RWPE1 (cell line): Measurements from ENCODE around the gene CHRND.

Source experiments
- CTCF ChIA-PET: fragments of 350-600 bp; sonication (Branson Sonifier 250); formaldehyde crosslinking; extraction: SDS; loops from one replicate; lab custom pipeline; 2021; lab: Yijun Ruan, JAX
- POLR2A ChIA-PET: fragments of 400-600 bp; formaldehyde crosslinking; extraction: SDS; loops from one replicate; lab custom pipeline; 2020; ENCODE audit warnings: antibody characterized with exemption; ENCODE audit not compliant: low non-redundant PET; lab: Yijun Ruan, JAX
- DNase-seq: peaks from one replicate; pipeline ENCODE4 v3.0.0; 2012; ENCODE audit warnings: low spot score
- H3K27ac ChIP-seq: fragments of 450-650 bp; 2 replicates; pipeline ENCODE4 v1.5.1; 2017
- CTCF ChIP-seq: fragments of 450-650 bp; conservative IDR thresholded peaks from 2 replicates; pipeline ENCODE4 v1.5.1; 2017; ENCODE audit warnings: low read depth, mild to moderate bottlenecking

The CHRND gene

DNA sequence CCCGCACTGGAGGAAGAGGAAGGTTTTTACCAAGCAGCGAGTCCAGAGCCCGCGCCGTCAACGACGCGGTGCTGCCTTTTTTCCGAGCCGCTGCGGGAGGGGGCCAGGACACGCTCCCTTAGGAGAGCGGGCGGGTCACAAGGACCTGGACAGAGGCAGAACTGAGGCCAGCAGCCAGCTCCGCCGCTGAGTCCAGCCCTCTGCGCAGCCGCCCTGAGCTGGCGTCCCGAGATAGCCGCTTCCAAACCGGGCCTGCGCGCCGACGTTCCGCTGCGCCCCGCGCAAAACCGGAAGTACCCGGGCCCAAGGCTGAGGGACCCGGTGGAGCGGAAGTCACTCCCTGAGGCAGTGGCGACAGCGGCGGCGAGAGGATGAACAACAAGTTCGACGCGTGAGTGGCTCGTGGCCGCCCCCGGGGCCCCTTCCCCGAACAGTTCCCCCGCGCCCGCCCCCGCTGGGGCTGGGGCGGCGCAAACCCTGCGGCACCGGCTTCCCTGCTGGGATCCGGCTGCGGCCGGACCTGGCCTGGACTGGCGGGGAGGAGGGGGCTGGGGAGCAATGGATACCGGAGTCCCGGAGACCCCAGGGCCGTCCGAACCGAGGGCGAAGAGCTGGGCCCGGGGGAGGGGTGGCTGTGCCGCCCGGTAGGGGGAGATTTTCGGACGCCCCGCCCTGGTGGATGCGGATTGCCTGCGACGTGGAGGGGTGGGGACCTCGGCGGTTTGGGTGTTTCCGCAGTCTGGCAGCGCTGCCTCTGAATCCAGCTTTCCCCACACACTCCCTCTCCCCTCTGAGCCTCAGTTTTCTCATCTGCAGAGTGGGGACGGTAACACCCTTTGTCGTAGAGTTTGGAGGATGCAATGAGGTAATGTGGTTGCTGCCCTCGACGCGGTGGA lies 24.6 kb downstream of the CHRND start, which contains the start of the genes EIF4E2 and TIGD1:
Gene EIF4E2 (plus strand): TSS at position 336 of the 896 bp plus-strand sequence. CDS start 36 bp downstream, at position 372.
Gene TIGD1 (minus strand): TSS at position 204 of the 896 bp plus-strand sequence. CDS start 675 bp downstream, outside the sequence.
- ChIA-PET POLR2A (interaction anchor here (0.6 to 0.8 kb wide), 2 partner anchors 13 to 39 kb away, joined by 3 read pairs; no protein-coding TSS in a partner anchor), CTCF (interaction anchor here (0.6 to 1.2 kb wide), 4 partner anchors 10 to 28 kb away, joined by 3 read pairs; no protein-coding TSS in a partner anchor)
- TF ChIP-seq CTCF: no peak; the same call in 1 of the 2 replicates
- DNase-seq: peak; percentile 97
- H3K27ac ChIP-seq: peak within 1 kb of the TSS; percentile 95

DNA sequence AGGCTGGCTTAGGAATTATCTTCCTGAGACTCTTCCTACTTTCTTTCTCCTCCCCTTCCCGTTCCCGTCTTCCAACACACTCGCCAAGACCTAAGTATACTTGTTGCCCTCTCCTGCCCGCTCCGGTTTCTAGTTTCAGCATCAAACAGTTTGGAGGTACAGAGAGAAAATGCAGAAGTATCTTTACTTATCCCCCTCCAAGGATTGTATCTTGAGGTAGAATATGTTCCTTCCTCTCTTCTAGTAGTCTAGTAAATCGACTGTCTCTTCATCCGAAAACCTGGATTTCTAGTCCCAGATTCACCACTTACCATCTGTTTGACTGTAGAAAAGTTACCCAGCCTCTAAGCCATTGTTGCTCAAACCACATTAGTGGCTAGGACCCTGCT lies 25.3 kb downstream of the CHRND start:
- no peak for DNase-seq
- peak overlapping the region; percentile 95 for H3K27ac ChIP-seq
- ChIA-PET CTCF (interaction anchor here (1.1 to 1.2 kb wide), 2 partner anchors 9 to 28 kb away, joined by 3 read pairs; no protein-coding TSS in a partner anchor), POLR2A (interaction anchor here (0.8 kb wide), 1 partner anchor 38 kb away, joined by 3 read pairs; no protein-coding TSS in a partner anchor)
- TF ChIP-seq CTCF: no peak

DNA sequence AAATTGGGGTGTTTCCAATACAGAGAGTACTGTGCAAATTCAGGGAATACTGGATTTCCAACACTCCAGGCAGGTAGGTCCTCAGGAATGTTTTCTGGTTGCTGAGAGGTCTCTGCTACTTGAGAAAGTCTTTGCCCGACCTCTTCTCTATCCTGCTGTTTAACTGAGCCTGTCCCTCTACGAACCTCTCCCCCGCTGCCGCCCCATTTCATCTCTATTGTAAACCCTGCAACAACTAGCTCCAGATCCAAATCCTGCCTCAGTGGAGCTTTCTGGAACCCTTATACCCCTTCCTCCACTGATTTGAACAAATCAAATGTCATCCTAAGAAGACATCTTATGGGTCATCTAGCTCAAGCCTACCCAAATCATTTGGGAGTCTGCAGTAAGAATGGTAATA lies 25.8 kb downstream of the CHRND start:
- TF ChIP-seq CTCF: no peak
- POLR2A ChIA-PET: no interaction called here
- DNase-seq: no peak
- CTCF ChIA-PET: no interaction called here
- H3K27ac ChIP-seq: no peak overlapping the region

DNA sequence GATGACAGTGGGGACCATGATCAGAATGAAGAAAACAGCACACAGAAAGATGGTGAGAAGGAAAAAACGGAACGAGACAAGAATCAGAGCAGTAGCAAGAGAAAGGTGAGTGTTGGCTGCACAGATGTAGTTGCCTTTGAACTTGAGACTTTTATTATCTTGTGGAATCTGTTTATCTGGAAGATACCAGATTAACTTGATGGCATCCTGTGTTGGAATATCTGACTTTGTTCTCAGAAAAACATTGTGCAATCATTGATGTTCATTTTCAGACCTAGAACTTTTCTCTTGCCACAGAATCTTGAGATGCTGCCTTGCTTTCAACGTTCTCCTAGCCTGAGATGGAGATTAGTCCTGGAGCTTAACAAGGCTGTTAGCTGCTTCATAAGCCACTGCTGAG lies 30.5 kb downstream of the CHRND start:
- TF ChIP-seq CTCF: no peak
- DNase-seq: no peak
- POLR2A ChIA-PET: no interaction called here
- no peak overlapping the region for H3K27ac ChIP-seq
- CTCF ChIA-PET: no interaction called here

- DNase-seq: no peak
- ChIA-PET POLR2A (no interaction called here), CTCF (interaction anchor here (0.7 kb wide), 1 partner anchor 12 kb away, joined by 3 read pairs; the partner anchor contains the start of genes EIF4E2 and TIGD1)
- TF ChIP-seq CTCF: no peak
- peak overlapping the region; percentile 20; the same call in 1 of the 2 replicates for H3K27ac ChIP-seq
Measured at GRCh38 chr2:232562515-232563151, 36.7 kb downstream of the CHRND start.

GRCh38 chr2:232563580-232563979 lies 37.6 kb downstream of the CHRND start:
- ChIA-PET POLR2A (no interaction called here), CTCF (no interaction called here)
- H3K27ac ChIP-seq: no peak overlapping the region
- DNase-seq: no peak
- TF ChIP-seq CTCF: no peak
